NOMO-1 (cell line): Measurements from ENCODE around the gene RNU1-2.
"Not testable (repeated sequence)": the region's sequence is repeated elsewhere in the genome, so short reads cannot be mapped to it uniquely, and the experiment has no call there.

Experiments
- DNase-seq, 2 experiments: peaks; one replicate each; lab custom pipeline; 2025; ENCODE audit not compliant: unreplicated experiment in 2 of 2; lab: John Stamatoyannopoulos, UW

The RNU1-2 gene

GRCh38 chr1:16895598-16896315, at the start of gene RNU1-2:
RNU1-2 (plus strand) TSS chr1:16895980.
- DNase-seq, result peak; percentile 88 to 97

GRCh38 chr1:16856201-16856600, 39.6 kb upstream of the RNU1-2 start:
- DNase-seq, result not testable (repeated sequence)

- DNase-seq, result not testable (repeated sequence)
These were observed 36.4 kb upstream of the RNU1-2 start for GRCh38 chr1:16859167-16860041.

- not testable (repeated sequence) for DNase-seq
These were observed 35.7 kb upstream of the RNU1-2 start for GRCh38 chr1:16860048-16860447.

- DNase-seq, result not testable (repeated sequence)
These were observed 33.9 kb upstream of the RNU1-2 start for GRCh38 chr1:16861832-16862245.

GRCh38 chr1:16862415-16862814, 33.4 kb upstream of the RNU1-2 start:
- not testable (repeated sequence) for DNase-seq

GRCh38 chr1:16863024-16863423, 32.8 kb upstream of the RNU1-2 start:
- DNase-seq, result not testable (repeated sequence)

GRCh38 chr1:16866926-16867707, 28.7 kb upstream of the RNU1-2 start:
- DNase-seq, result not testable (repeated sequence)

- DNase-seq, result not testable (repeated sequence)
These were observed 27.0 kb upstream of the RNU1-2 start for GRCh38 chr1:16868787-16869186.

GRCh38 chr1:16869996-16870395, 25.8 kb upstream of the RNU1-2 start:
- not testable (repeated sequence) for DNase-seq

GRCh38 chr1:16871171-16871570, 24.6 kb upstream of the RNU1-2 start:
- DNase-seq, result not testable (repeated sequence)

- DNase-seq, result not testable (repeated sequence)
These were observed 23.4 kb upstream of the RNU1-2 start for GRCh38 chr1:16872152-16873075.

- DNase-seq, result not testable (repeated sequence)
These were observed 22.5 kb upstream of the RNU1-2 start for GRCh38 chr1:16873076-16873879.

- DNase-seq, result not testable (repeated sequence)
These were observed 20.6 kb upstream of the RNU1-2 start for GRCh38 chr1:16874968-16875765.

GRCh38 chr1:16881742-16882141, 14.0 kb upstream of the RNU1-2 start:
- DNase-seq, result not testable (repeated sequence)

- DNase-seq, result no peak
These were observed 12.8 kb upstream of the RNU1-2 start for GRCh38 chr1:16882986-16883385.

- DNase-seq, result not testable (repeated sequence)
These were observed 11.3 kb upstream of the RNU1-2 start for GRCh38 chr1:16884487-16884886.
